Measurements from ENCODE around the gene PARD3B. TPM values are rescaled to one million over a fixed set of nuclear protein-coding genes. Genes with fewer than 3 reads are reported as not detected.
"Not testable (repeated sequence)": the region's sequence is repeated elsewhere in the genome, so short reads cannot be mapped to it uniquely, and the experiment has no call there.

The PARD3B gene
- total and polyA plus RNA-seq, 2 donors (not counting 1 experiment from before 2014, with no cell fraction given), result 7.4 to 20.6 TPM

DNA sequence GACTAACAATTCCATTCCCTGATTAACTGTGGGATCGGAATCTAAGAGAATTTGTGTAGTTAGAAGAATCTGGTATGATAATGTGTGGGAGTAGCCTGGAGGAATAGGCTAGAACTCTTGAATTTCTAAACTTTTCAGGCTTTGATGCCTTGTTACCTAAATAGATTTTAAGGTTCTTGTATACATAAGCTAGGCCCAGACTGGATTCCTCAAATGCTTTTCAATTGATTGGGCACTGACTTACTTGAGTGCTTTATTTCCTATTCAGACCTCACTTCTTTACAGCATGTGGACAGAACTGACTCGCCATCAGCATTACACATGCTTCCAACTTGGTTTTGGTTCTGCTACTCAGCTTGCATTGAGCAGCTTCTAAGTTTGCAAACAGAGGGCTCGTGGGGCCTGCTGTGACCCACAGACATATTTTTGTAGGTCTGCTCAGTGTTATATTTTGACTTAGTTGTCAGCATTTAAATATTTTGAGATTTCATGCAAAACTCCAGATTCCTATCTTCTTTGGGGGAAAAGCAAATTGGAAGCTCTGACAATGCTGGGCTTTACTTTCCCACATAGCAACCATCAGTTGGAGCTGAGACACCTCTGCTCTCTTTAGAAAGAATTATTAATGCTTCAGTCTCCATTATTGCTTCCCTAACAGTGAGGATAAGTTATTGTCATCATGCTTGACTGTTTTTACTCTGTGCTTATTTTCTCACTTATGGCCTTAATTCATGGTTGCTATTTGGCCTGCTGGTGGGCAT, 5.7 kb downstream of the PARD3B start:
- Histone ChIP-seq H3K9ac (ENCODE audit: insufficient read depth, low read length) (no peak overlapping the region), H3K9me3 (ENCODE audit: control insufficient read depth, insufficient read depth, low read depth, low read length) (no peaks in the 10 kb centered on the region), H3K4me2 (ENCODE audit: extremely low read depth, insufficient read depth, low read length) (peak overlapping the region; percentile 47), H3K4me3 (replicated peaks in 1 of 4; ENCODE audit: control extremely low read depth in 1 of 4, insufficient read depth in 1 of 4, low read depth in 3 of 4, low read length in 4 of 4) (peak overlapping the region in 1 of 4 experiments; percentile 17), H3K27me3 (ENCODE audit: control insufficient read depth, insufficient read depth, low read length) (no peaks in the 10 kb centered on the region), H3K36me3 (ENCODE audit: control insufficient read depth, insufficient read depth, low read length) (no peaks in the 10 kb centered on the region), H4K20me1 (ENCODE audit: control insufficient read depth, extremely low read depth, insufficient read depth, low read length) (no peaks in the 10 kb centered on the region), H3K27ac (ENCODE audit: insufficient read depth, low read length) (peak overlapping the region; percentile 72), H3K4me1 (ENCODE audit: control insufficient read depth, extremely low read depth, insufficient read depth, low read length) (peaks cover 7% of the 10 kb centered on the region), H2AFZ (ENCODE audit: low read length) (no peak overlapping the region), H3K79me2 (ENCODE audit: control insufficient read depth, insufficient read depth, low read length) (peaks cover 18% of the 10 kb centered on the region)
- DNase-seq (ENCODE audit: low read depth in 2 of 2), result peak; percentile 62 to 94
- TF ChIP-seq EZH2 (IDR thresholded peaks at IDR 0.05; ENCODE audit: low read length, missing control alignments), result no peak

DNA sequence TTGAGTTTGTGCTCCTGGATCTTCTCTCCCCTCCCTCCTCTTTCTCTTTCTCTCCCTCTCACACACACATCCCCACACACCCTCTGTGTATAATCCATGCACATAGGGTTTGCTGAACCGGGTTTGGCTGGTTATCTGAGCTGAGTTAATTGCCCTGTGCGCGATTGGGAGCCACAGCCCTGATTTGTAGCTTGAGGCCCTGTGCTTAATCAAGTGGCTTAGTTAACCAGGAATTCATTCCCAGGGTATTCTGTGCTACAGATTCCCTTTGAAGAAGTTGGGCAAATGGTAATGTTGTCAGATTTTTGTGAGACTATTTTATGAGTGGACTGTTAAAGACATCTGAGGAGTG, 6.2 kb downstream of the PARD3B start:
- Histone ChIP-seq H3K4me2 (ENCODE audit: extremely low read depth, insufficient read depth, low read length) (peak overlapping the region; percentile 47), H3K4me3 (replicated peaks in 1 of 4; ENCODE audit: control extremely low read depth in 1 of 4, insufficient read depth in 1 of 4, low read depth in 3 of 4, low read length in 4 of 4) (no peak overlapping the region), H3K27ac (ENCODE audit: insufficient read depth, low read length) (peak overlapping the region; percentile 72), H3K36me3 (ENCODE audit: control insufficient read depth, insufficient read depth, low read length) (no peaks in the 10 kb centered on the region), H3K79me2 (ENCODE audit: control insufficient read depth, insufficient read depth, low read length) (peaks cover 13% of the 10 kb centered on the region), H3K4me1 (ENCODE audit: control insufficient read depth, extremely low read depth, insufficient read depth, low read length) (peaks cover 5% of the 10 kb centered on the region), H4K20me1 (ENCODE audit: control insufficient read depth, extremely low read depth, insufficient read depth, low read length) (no peaks in the 10 kb centered on the region), H3K27me3 (ENCODE audit: control insufficient read depth, insufficient read depth, low read length) (no peaks in the 10 kb centered on the region), H3K9ac (ENCODE audit: insufficient read depth, low read length) (no peak overlapping the region), H3K9me3 (ENCODE audit: control insufficient read depth, insufficient read depth, low read depth, low read length) (no peaks in the 10 kb centered on the region), H2AFZ (ENCODE audit: low read length) (no peak overlapping the region)
- TF ChIP-seq, protein P1, sequence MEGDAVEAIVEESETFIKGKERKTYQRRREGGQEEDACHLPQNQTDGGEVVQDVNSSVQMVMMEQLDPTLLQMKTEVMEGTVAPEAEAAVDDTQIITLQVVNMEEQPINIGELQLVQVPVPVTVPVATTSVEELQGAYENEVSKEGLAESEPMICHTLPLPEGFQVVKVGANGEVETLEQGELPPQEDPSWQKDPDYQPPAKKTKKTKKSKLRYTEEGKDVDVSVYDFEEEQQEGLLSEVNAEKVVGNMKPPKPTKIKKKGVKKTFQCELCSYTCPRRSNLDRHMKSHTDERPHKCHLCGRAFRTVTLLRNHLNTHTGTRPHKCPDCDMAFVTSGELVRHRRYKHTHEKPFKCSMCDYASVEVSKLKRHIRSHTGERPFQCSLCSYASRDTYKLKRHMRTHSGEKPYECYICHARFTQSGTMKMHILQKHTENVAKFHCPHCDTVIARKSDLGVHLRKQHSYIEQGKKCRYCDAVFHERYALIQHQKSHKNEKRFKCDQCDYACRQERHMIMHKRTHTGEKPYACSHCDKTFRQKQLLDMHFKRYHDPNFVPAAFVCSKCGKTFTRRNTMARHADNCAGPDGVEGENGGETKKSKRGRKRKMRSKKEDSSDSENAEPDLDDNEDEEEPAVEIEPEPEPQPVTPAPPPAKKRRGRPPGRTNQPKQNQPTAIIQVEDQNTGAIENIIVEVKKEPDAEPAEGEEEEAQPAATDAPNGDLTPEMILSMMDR (conservative IDR thresholded peaks at IDR 0.05 in 1 of 2, IDR thresholded peaks at IDR 0.05 in 1 of 2; ENCODE audit: low read depth in 1 of 2, low read length in 2 of 2), result no peak
- no peak for TF ChIP-seq EZH2 (IDR thresholded peaks at IDR 0.05; ENCODE audit: low read length, missing control alignments)
- DNase-seq (ENCODE audit: low read depth in 2 of 2), result peak in 1 of 2 donors; percentile 17

GRCh38 chr2:204557604-204558003, 12.3 kb downstream of the PARD3B start:
- no peak for DNase-seq (ENCODE audit: low read depth in 2 of 2)

DNA sequence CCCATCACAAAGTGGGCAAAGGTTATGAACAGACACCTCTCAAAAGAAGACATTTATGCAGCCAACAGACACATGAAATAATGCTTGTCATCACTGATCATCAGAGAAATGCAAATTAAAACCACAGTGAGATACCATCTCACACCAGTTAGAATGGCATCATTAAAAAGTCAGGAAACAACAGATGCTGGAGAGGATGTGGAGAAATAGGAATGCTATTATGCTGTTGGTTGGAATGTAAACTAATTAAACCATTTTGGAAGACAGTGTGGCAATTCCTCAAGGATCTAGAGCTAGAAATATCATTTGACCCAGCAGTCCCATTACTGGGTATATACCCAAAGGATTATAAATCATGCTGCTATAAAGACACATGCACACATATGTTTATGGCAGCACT, 14.1 kb downstream of the PARD3B start:
- peak in 1 of 2 donors; percentile 20 for DNase-seq (ENCODE audit: low read depth in 2 of 2)
- H3K4me3 ChIP-seq (replicated peaks in 1 of 4; ENCODE audit: control extremely low read depth in 1 of 4, insufficient read depth in 1 of 4, low read depth in 3 of 4, low read length in 4 of 4); H3K4me2 ChIP-seq (ENCODE audit: extremely low read depth, insufficient read depth, low read length); H4K20me1 ChIP-seq (ENCODE audit: control insufficient read depth, extremely low read depth, insufficient read depth, low read length); H3K27me3 ChIP-seq (ENCODE audit: control insufficient read depth, insufficient read depth, low read length); H2AFZ ChIP-seq (ENCODE audit: low read length); H3K27ac ChIP-seq (ENCODE audit: insufficient read depth, low read length); H3K9ac ChIP-seq (ENCODE audit: insufficient read depth, low read length); H3K4me1 ChIP-seq (ENCODE audit: control insufficient read depth, extremely low read depth, insufficient read depth, low read length); H3K79me2 ChIP-seq (ENCODE audit: control insufficient read depth, insufficient read depth, low read length); H3K9me3 ChIP-seq (ENCODE audit: control insufficient read depth, insufficient read depth, low read depth, low read length); H3K36me3 ChIP-seq (ENCODE audit: control insufficient read depth, insufficient read depth, low read length): not testable (repeated sequence)

More at GRCh38 chr2:204557604-204558003, 12.3 kb downstream of the PARD3B start:
- Histone ChIP-seq H3K9me3 (ENCODE audit: control insufficient read depth, insufficient read depth, low read depth, low read length) (no peaks in the 10 kb centered on the region), H3K27me3 (ENCODE audit: control insufficient read depth, insufficient read depth, low read length) (no peaks in the 10 kb centered on the region), H3K4me1 (ENCODE audit: control insufficient read depth, extremely low read depth, insufficient read depth, low read length) (peaks cover 4% of the 10 kb centered on the region), H3K36me3 (ENCODE audit: control insufficient read depth, insufficient read depth, low read length) (no peaks in the 10 kb centered on the region), H3K4me3 (replicated peaks in 1 of 4; ENCODE audit: control extremely low read depth in 1 of 4, insufficient read depth in 1 of 4, low read depth in 3 of 4, low read length in 4 of 4) (no peak overlapping the region), H2AFZ (ENCODE audit: low read length) (no peak overlapping the region), H4K20me1 (ENCODE audit: control insufficient read depth, extremely low read depth, insufficient read depth, low read length) (no peaks in the 10 kb centered on the region), H3K27ac (ENCODE audit: insufficient read depth, low read length) (no peak overlapping the region), H3K79me2 (ENCODE audit: control insufficient read depth, insufficient read depth, low read length) (no peaks in the 10 kb centered on the region), H3K4me2 (ENCODE audit: extremely low read depth, insufficient read depth, low read length) (no peak overlapping the region), H3K9ac (ENCODE audit: insufficient read depth, low read length) (no peak overlapping the region)
- TF ChIP-seq, protein P1 (conservative IDR thresholded peaks at IDR 0.05 in 1 of 2, IDR thresholded peaks at IDR 0.05 in 1 of 2; ENCODE audit: low read depth in 1 of 2, low read length in 2 of 2), result no peak
- no peak for TF ChIP-seq EZH2 (IDR thresholded peaks at IDR 0.05; ENCODE audit: low read length, missing control alignments)

Measured in fibroblast of lung (primary cell).